HepG2 (cell line): ENCODE data around the gene SCYL1. TPM values are rescaled to one million over a fixed set of nuclear protein-coding genes. Genes with fewer than 3 reads are reported as not detected.

Experiments used
- ATAC-seq: fragments of 200-7000 bp; cut with Tn5 transposase; 3 replicates; pipeline ENCODE4 v1.9.1; 2020; ENCODE audit warnings: mild to moderate bottlenecking, moderate library complexity
- BruUV-seq: library from RNA; stranded (reverse); fragments of 400-500 nt; replicated peaks from 2 replicates; lab custom pipeline; 2021; lab: Mats Ljungman, UMichigan
- CTCF ChIA-PET: fragments of 300-600 bp; formaldehyde crosslinking; extraction: SDS; loops from one replicate; lab custom pipeline; 2021; ENCODE audit warnings: low total read pairs, inconsistent platforms, low intra/inter-chr PET ratio; lab: Yijun Ruan, JAX
- POLR2A ChIA-PET: fragments of 350-600 bp; sonication (Branson Sonifier 250); formaldehyde crosslinking; loops from one replicate; lab custom pipeline; 2020; ENCODE audit warnings: antibody characterized with exemption, inconsistent platforms; lab: Yijun Ruan, JAX
- DNase-seq: peaks from one replicate; pipeline ENCODE4 v3.0.0-alpha.2; 2015; ENCODE audit warnings: low spot score
- FAIRE-seq: peaks from 3 replicates; lab custom pipeline; 2011; peaks lifted over from hg19 to GRCh38; lab: Jason Lieb, UNC
- H2AFZ ChIP-seq: one replicate; pipeline ENCODE4 v1.6.1; 2011; ENCODE audit warnings: low read length, inconsistent platforms
- H3K27ac ChIP-seq: fragments of 300-600 bp; 3 replicates; pipeline ENCODE4 v1.8.0; 2011; ENCODE audit warnings: mixed run types, mild to moderate bottlenecking, mixed read lengths, low read length, inconsistent platforms; ENCODE audit not compliant: insufficient read depth; ENCODE audit errors: extremely low read length
- H3K27me3 ChIP-seq, 2 experiments: fragments of 200-600 bp in 1 of 2; 2 replicates in 1 of 2; 3 replicates in 1 of 2; pipeline versions ENCODE4 v1.6.0 to v1.8.0; 2011; ENCODE audit warnings: low read length in 2 of 2, mild to moderate bottlenecking in 2 of 2, moderate library complexity in 2 of 2, inconsistent platforms in 1 of 2; ENCODE audit not compliant: insufficient read depth in 2 of 2, control insufficient read depth in 1 of 2
- H3K36me3 ChIP-seq, 2 experiments: fragments of 200-600 bp in 1 of 2; replicated peaks in 1 of 2; 2 replicates in 1 of 2; 3 replicates in 1 of 2; pipeline versions ENCODE4 v1.5.1 to v1.8.0; 2011; ENCODE audit warnings: low read length in 2 of 2, inconsistent platforms in 1 of 2; ENCODE audit not compliant: insufficient read depth in 2 of 2, control insufficient read depth in 1 of 2
- H3K4me1 ChIP-seq: 2 replicates; pipeline ENCODE4 v1.5.1; 2012; ENCODE audit warnings: low read length, inconsistent platforms; ENCODE audit not compliant: insufficient read depth
- H3K4me2 ChIP-seq: 2 replicates; pipeline ENCODE4 v1.6.0; 2011; ENCODE audit warnings: low read depth, low read length, inconsistent platforms
- H3K4me3 ChIP-seq, 3 experiments: fragments of 200-600 bp in 1 of 3; sonication (generic), shearing (Covaris generic) in 1 of 3; replicated peaks in 1 of 3; 2 replicates each; pipeline ENCODE4 v1.5.1; 2011 to 2016; ENCODE audit warnings: low read length in 3 of 3, inconsistent platforms in 2 of 3, low read depth in 2 of 3, mild to moderate bottlenecking in 2 of 3, control low read depth in 1 of 3, mixed read lengths in 1 of 3; ENCODE audit not compliant: insufficient read depth in 1 of 3
- H3K79me2 ChIP-seq: one replicate; pipeline ENCODE4 v1.6.1; 2011; ENCODE audit warnings: low read length, inconsistent platforms; ENCODE audit not compliant: insufficient read depth
- H3K9ac ChIP-seq: 2 replicates; pipeline ENCODE4 v1.6.0; 2011; ENCODE audit warnings: mild to moderate bottlenecking, low read depth, low read length, inconsistent platforms; ENCODE audit not compliant: insufficient read depth
- H3K9me3 ChIP-seq: 2 replicates; pipeline ENCODE4 v1.5.1; 2012; ENCODE audit warnings: mild to moderate bottlenecking, low read length
- H4K20me1 ChIP-seq: 2 replicates; pipeline ENCODE4 v1.6.0; 2011; ENCODE audit warnings: inconsistent platforms, mild to moderate bottlenecking, low read length, moderate library complexity; ENCODE audit not compliant: insufficient read depth
- CBX5 ChIP-seq: sonication (generic); formaldehyde crosslinking; IDR thresholded peaks from 2 replicates; pipeline ENCODE4 v1.4.0; 2020; ENCODE audit warnings: missing genetic modification reagents, borderline replicate concordance
- ELF1 ChIP-seq: sonication (generic); formaldehyde crosslinking; IDR thresholded peaks from 2 replicates; pipeline ENCODE4 v1.4.0; 2020; ENCODE audit warnings: missing genetic modification reagents
- GATAD1 ChIP-seq: IDR thresholded peaks from 2 replicates; pipeline ENCODE4 v1.6.1; 2016; ENCODE audit warnings: missing genetic modification reagents, missing compliant biosample characterization
- HNF4A ChIP-seq: sonication (generic); formaldehyde crosslinking; IDR thresholded peaks from 2 replicates; pipeline ENCODE4 v1.4.0; 2020; ENCODE audit warnings: missing genetic modification reagents
- ISL2 ChIP-seq: sonication (generic); formaldehyde crosslinking; IDR thresholded peaks from 2 replicates; pipeline ENCODE4 v1.5.0; 2020; ENCODE audit warnings: missing genetic modification reagents
- KLF15 ChIP-seq: sonication (generic); formaldehyde crosslinking; IDR thresholded peaks from 2 replicates; pipeline ENCODE4 v1.8.1; 2023; ENCODE audit warnings: borderline replicate concordance, mild to moderate bottlenecking, inconsistent platforms, missing genetic modification reagents, mixed read lengths
- MAFG ChIP-seq: sonication (generic); formaldehyde crosslinking; IDR thresholded peaks from 2 replicates; pipeline ENCODE4 v1.5.1; 2020; ENCODE audit warnings: mild to moderate bottlenecking, missing genetic modification reagents
- NCOR1 ChIP-seq: fragments of 200-600 bp; sonication (generic); IDR thresholded peaks from 2 replicates; pipeline ENCODE4 v1.7.0; 2017; ENCODE audit warnings: antibody characterized with exemption, low read length, borderline replicate concordance
- SP4 ChIP-seq: sonication (generic); formaldehyde crosslinking; IDR thresholded peaks from 2 replicates; pipeline ENCODE4 v1.8.1; 2023; ENCODE audit warnings: mild to moderate bottlenecking, missing genetic modification reagents
- STAG1 ChIP-seq: sonication (generic); formaldehyde crosslinking; IDR thresholded peaks from 2 replicates; pipeline ENCODE4 v1.4.0; 2020; ENCODE audit warnings: missing genetic modification reagents
- XRCC5 ChIP-seq: fragments of 200-400 bp; formaldehyde crosslinking; optimal IDR thresholded peaks from 2 replicates; pipeline ENCODE3; 2017; ENCODE audit warnings: mild to moderate bottlenecking, low read length
- ZFP90 ChIP-seq: sonication (generic); formaldehyde crosslinking; IDR thresholded peaks from 2 replicates; pipeline ENCODE4 v1.8.0; 2022; ENCODE audit warnings: missing genetic modification reagents, mild to moderate bottlenecking, inconsistent platforms, borderline replicate concordance
- ZNF10 ChIP-seq: sonication (generic); formaldehyde crosslinking; IDR thresholded peaks from 2 replicates; pipeline ENCODE4 v1.4.0; 2020; ENCODE audit warnings: mild to moderate bottlenecking, low read depth, missing genetic modification reagents, borderline replicate concordance
- ZNF24 ChIP-seq: fragments of 450-650 bp; IDR thresholded peaks from 2 replicates; pipeline ENCODE4 v1.6.1; 2017; ENCODE audit warnings: antibody characterized with exemption, mild to moderate bottlenecking
- ZNF292 ChIP-seq: sonication (generic); formaldehyde crosslinking; IDR thresholded peaks from 2 replicates; pipeline ENCODE4 v1.8.1; 2022; ENCODE audit warnings: mild to moderate bottlenecking, low read depth, missing genetic modification reagents, borderline replicate concordance
- ZNF34 ChIP-seq: sonication (generic); formaldehyde crosslinking; IDR thresholded peaks from 2 replicates; pipeline ENCODE4 v1.4.0; 2020; ENCODE audit warnings: mild to moderate bottlenecking, missing genetic modification reagents, borderline replicate concordance
- ZNF441 ChIP-seq: sonication (generic); formaldehyde crosslinking; IDR thresholded peaks from 2 replicates; pipeline ENCODE4 v1.7.0; 2021; ENCODE audit warnings: missing genetic modification reagents, borderline replicate concordance
- WGBS: methylation state at CpG from one replicate; pipeline ENCODE4 v1.1.6; 2017; ENCODE audit warnings: low lambda C conversion rate; 5-methylcytosine and 5-hydroxymethylcytosine counted together
- in situ Hi-C: cut with HindIII; loops from 2 replicates; pipeline ENCODE4 v1.10.0; 2017; ENCODE audit warnings: low pct_unique_long_range_greater_than_20kb; ENCODE audit not compliant: extremely low pct_ligation_motif_present
- intact Hi-C: fragments of 100-400 bp; cut with micrococcal nuclease; formaldehyde crosslinking; loops from one replicate; pipeline ENCODE4 v1.10.0; 2022; ENCODE audit not compliant: unreplicated experiment
- polyA plus RNA-seq, 8 experiments: library from polyadenylated mRNA; depleted of rRNA in 3 of 8; stranded (reverse) in 7 of 8; unstranded in 1 of 8; fragments of >200 nt; fragmentation: Illumina TruSeq in 4 of 8; extraction: Trizol in 4 of 8; gene quantifications; 2 replicates each; pipeline versions ENCODE4 v1.2.1 to v1.2.3, GENCODE V29; 2011 to 2016; ENCODE audit warnings: low read depth in 4 of 8, missing spikeins in 1 of 8, mixed read lengths in 1 of 8; ENCODE audit not compliant: insufficient read depth in 1 of 8
- total RNA-seq, 5 experiments: library from RNA; depleted of rRNA; stranded (reverse); fragments of >200 nt; fragmentation: Illumina TruSeq; extraction: Trizol; gene quantifications; 2 replicates each; pipeline ENCODE4 v1.2.3, GENCODE V29; 2016; ENCODE audit warnings: low read depth in 1 of 5
- TF ChIP-seq, protein P1 (sequence below): sonication (generic); formaldehyde crosslinking; IDR thresholded peaks from 2 replicates; pipeline ENCODE4 v1.5.1; 2020; ENCODE audit warnings: missing genetic modification reagents, mild to moderate bottlenecking, borderline replicate concordance
- TF ChIP-seq, protein P2 (sequence below): sonication (generic); formaldehyde crosslinking; IDR thresholded peaks from 2 replicates; pipeline ENCODE4 v1.9.0; 2021; ENCODE audit warnings: missing genetic modification reagents, borderline replicate concordance
- TF ChIP-seq, protein P3 (sequence below): sonication (generic); formaldehyde crosslinking; IDR thresholded peaks from 2 replicates; pipeline ENCODE4 v1.8.1; 2023; ENCODE audit warnings: mild to moderate bottlenecking, moderate library complexity, missing genetic modification reagents

The SCYL1 gene
- total and polyA plus RNA-seq, 2 of the 13 experiments (the other 11 are each of a cell fraction or from before 2014, with no cell fraction given), result 65.9 to 103 TPM

DNA sequence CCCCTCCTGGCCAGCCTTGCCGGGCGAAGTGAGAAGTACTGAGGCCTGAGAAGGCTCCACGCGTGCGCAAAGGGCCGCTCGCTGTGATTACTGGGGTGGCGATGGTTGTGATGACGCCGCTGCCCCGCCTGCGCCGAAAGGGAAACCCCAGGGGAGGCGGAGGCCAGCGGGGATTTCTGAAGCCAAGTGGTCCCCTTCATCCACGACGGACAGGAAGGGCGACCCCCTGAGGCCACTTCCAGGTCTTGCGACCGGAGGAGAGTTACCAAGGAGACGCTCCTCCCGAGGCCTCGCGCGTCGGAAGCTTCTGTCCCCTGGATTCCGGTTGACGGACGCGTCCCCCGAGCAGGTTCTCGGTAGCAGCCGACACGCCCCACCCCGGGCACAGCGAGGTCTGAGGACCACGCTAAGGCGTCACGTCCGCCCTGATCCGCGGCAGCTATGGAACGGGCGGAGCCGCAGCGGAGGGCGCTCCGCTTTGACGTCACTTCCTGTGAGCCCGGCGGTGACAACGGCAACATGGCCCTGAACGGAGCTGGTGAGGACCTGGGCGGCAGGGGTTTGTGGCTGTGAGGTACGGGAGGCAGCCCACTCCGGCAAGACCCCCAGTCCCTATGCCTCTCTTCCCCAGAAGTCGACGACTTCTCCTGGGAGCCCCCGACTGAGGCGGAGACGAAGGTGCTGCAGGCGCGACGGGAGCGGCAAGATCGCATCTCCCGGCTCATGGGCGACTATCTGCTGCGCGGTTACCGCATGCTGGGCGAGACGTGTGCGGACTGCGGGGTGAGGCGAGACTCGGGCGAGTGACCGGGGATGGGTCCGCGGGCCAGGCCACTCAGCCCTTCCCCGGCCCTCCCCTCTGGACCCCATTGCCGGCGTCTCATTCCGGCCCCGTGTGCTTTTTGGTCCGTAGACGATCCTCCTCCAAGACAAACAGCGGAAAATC is 45.4 kb downstream of the SCYL1 start, which contains the start of gene ZNRD2:
Gene ZNRD2 (plus strand): TSS at position 505 of the 946 bp plus-strand sequence. CDS start 15 bp downstream, at position 520.
- ChIA-PET CTCF (interaction anchor here (1.0 to 1.3 kb wide), 2 partner anchors 19 to 29 kb away, joined by 4 to 5 read pairs; no protein-coding TSS in a partner anchor), POLR2A (interaction anchor here (0.6 to 2.5 kb wide), 19 partner anchors 11 to 448 kb away, joined by 3 to 34 read pairs (median 5); partner anchors contain the start of genes FAU, LTBP3, MALAT1 and MRPL49)
- Histone ChIP-seq H3K27ac (peak within 1 kb of the TSS; percentile 85), H3K9me3 (no peaks in the 10 kb centered on the region), H3K9ac (peak within 1 kb of the TSS; percentile 88), H2AFZ (no peak within 1 kb of the TSS), H3K4me1 (peaks cover 42% of the 10 kb centered on the region), H3K27me3 (no peaks in the 10 kb centered on the region; a peak in 1 of 5 replicates), H3K79me2 (peaks cover 23% of the 10 kb centered on the region), H3K4me3 (peak within 1 kb of the TSS; percentile 85 to 99 (median 95)), H3K4me2 (peak within 1 kb of the TSS; percentile 97), H4K20me1 (no peaks in the 10 kb centered on the region; the same call in 1 of the 2 replicates), H3K36me3 (peaks cover 3 to 5% of the 10 kb centered on the region in 2 experiments; a peak in 2 of 5 replicates)
- ATAC-seq (peak; percentile 87), DNase-seq (peak; percentile 96), FAIRE-seq (peak; percentile 91)
- whole genome bisulfite sequencing, result 0% methylated on average over 13 of the region's 89 CpGs
- in situ Hi-C loops, result no loop called here
- intact Hi-C loops, result loop anchor here (2.0 kb wide), 1 partner anchor 29 kb away; no protein-coding TSS in a partner anchor
- TSS peak; percentile 81 for BruUV-seq
- TF ChIP-seq GATAD1 (CRISPR knock-in tag) (peak; percentile 100), NCOR1 (peak; percentile 52; the same call in 1 of the 2 replicates), STAG1 (peak; percentile 70), ZNF24 (no peak), ELF1 (peak; percentile 90), MAFG (CRISPR knock-in tag) (no peak), XRCC5 (peak; percentile 84), ZNF34 (CRISPR knock-in tag) (0 out of 2 replicates have a peak, but pooled peaks have one; percentile 43), ZNF292 (CRISPR knock-in tag) (peak; percentile 76; the same call in 1 of the 2 replicates), ZNF10 (no peak), CBX5 (peak; percentile 58; the same call in 1 of the 2 replicates), HNF4A (CRISPR knock-in tag) (no peak; the same call in none of the 2 replicates), KLF15 (CRISPR knock-in tag) (no peak), ISL2 (CRISPR knock-in tag) (peak; percentile 62; the same call in 1 of the 2 replicates), ZFP90 (no peak; the same call in 1 of the 2 replicates), SP4 (CRISPR knock-in tag) (peak; percentile 97), ZNF441 (CRISPR knock-in tag) (no peak; the same call in 1 of the 2 replicates)
- TF ChIP-seq, protein P1, sequence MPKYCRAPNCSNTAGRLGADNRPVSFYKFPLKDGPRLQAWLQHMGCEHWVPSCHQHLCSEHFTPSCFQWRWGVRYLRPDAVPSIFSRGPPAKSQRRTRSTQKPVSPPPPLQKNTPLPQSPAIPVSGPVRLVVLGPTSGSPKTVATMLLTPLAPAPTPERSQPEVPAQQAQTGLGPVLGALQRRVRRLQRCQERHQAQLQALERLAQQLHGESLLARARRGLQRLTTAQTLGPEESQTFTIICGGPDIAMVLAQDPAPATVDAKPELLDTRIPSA (CRISPR knock-in tag), result peak; percentile 88
- TF ChIP-seq, protein P2, sequence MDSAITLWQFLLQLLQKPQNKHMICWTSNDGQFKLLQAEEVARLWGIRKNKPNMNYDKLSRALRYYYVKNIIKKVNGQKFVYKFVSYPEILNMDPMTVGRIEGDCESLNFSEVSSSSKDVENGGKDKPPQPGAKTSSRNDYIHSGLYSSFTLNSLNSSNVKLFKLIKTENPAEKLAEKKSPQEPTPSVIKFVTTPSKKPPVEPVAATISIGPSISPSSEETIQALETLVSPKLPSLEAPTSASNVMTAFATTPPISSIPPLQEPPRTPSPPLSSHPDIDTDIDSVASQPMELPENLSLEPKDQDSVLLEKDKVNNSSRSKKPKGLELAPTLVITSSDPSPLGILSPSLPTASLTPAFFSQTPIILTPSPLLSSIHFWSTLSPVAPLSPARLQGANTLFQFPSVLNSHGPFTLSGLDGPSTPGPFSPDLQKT (CRISPR knock-in tag), result no peak
- TF ChIP-seq, protein P3, sequence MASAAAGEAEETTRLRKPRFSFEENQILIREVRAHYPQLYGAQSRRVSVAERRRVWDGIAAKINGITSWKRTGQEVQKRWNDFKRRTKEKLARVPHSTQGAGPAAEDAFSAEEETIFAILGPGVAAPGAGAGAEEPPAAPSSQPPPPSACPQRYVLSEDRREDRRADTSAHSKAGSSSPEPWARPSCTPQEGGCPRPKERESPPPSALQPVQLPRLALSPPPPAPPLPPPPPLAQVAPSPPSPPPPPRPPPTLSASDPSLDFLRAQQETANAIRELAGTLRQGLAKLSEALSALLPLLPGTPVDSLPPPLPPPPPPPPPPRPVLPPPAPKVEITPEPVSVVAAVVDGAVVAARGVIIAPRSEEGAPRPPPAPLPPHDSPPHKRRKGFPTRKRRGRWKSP, result 0 out of 2 replicates have a peak, but pooled peaks have one; percentile 80
